Right atrium auricular region (tissue), 2 donors: Measurements from ENCODE around the gene LYRM1. TPM values are rescaled to one million over a fixed set of nuclear protein-coding genes. Genes with fewer than 3 reads are reported as not detected.
A peak's percentile ranks its signal among the peaks of the same experiment; 100 is the strongest.

Experiments
- DNase-seq: peaks from one replicate; pipeline ENCODE4 v3.0.0-alpha.2; 2019; ENCODE audit warnings: low spot score
- H3K27ac ChIP-seq, 2 donors: fragments of 200-600 bp; sonication (generic); 1 replicate in 1 of 2; 2 replicates in 1 of 2; pipeline ENCODE4 v1.5.1; 2016 to 2019
- H3K27me3 ChIP-seq, 2 donors: fragments of 200-600 bp; sonication (generic); one replicate each; pipeline versions ENCODE4 v1.5.1 to v1.6.0; 2017 to 2019
- H3K36me3 ChIP-seq: fragments of 200-600 bp; sonication (generic); one replicate; pipeline ENCODE4 v1.5.1; 2016
- H3K4me1 ChIP-seq, 2 donors: fragments of 200-600 bp; sonication (generic); one replicate each; pipeline versions ENCODE4 v1.5.1 to v1.6.0; 2017 to 2019
- H3K4me3 ChIP-seq, 2 donors: fragments of 200-600 bp; sonication (generic); 1 replicate in 1 of 2; 2 replicates in 1 of 2; pipeline ENCODE4 v1.5.1; 2017 to 2019; ENCODE audit warnings: mild to moderate bottlenecking in 1 of 2, moderate library complexity in 1 of 2
- H3K9me3 ChIP-seq, 2 donors: fragments of 200-600 bp; sonication (generic); one replicate each; pipeline ENCODE4 v1.5.1; 2019
- CTCF ChIP-seq, 2 donors: fragments of 200-600 bp; sonication (generic); IDR thresholded peaks; one replicate each; pipeline ENCODE4 v1.5.1; 2019; ENCODE audit warnings: antibody characterized with exemption in 2 of 2
- total RNA-seq, 2 donors: library from RNA; depleted of rRNA; stranded (reverse); fragments of >200 nt; gene quantifications; one replicate each; pipeline ENCODE4 v1.1.0, GENCODE V29; 2016

The LYRM1 gene
- total RNA-seq, 2 donors from 2014 or later = 54.2 to 58.7 TPM

GRCh38 chr16:20911361-20911760, 10.8 kb downstream of the LYRM1 start:
- no peaks in the 10 kb centered on the region for H3K36me3 ChIP-seq
- H3K27ac ChIP-seq = peak overlapping the region; percentile 58 to 84
- no peaks in the 10 kb centered on the region for H3K9me3 ChIP-seq
- H3K4me3 ChIP-seq = no peak overlapping the region
- no peaks in the 10 kb centered on the region for H3K27me3 ChIP-seq
- no peak for TF ChIP-seq CTCF (IDR thresholded peaks at IDR 0.05)
- no peak for DNase-seq
- H3K4me1 ChIP-seq = peaks cover 0 to 38% of the 10 kb centered on the region in 2 donors

- no peak overlapping the region for H3K27ac ChIP-seq
- no peaks in the 10 kb centered on the region for H3K27me3 ChIP-seq
- no peaks in the 10 kb centered on the region for H3K9me3 ChIP-seq
- no peak for TF ChIP-seq CTCF (IDR thresholded peaks at IDR 0.05)
- H3K4me1 ChIP-seq = peaks cover 0 to 28% of the 10 kb centered on the region in 2 donors
- H3K4me3 ChIP-seq = no peak overlapping the region
- DNase-seq = no peak
- H3K36me3 ChIP-seq = peaks cover 3% of the 10 kb centered on the region
Measured at GRCh38 chr16:20916289-20916688, 15.7 kb downstream of the LYRM1 start.

- no peak for DNase-seq
- Histone ChIP-seq H3K4me3 (no peak overlapping the region), H3K27ac (no peak overlapping the region), H3K36me3 (peaks cover 5% of the 10 kb centered on the region), H3K27me3 (no peaks in the 10 kb centered on the region), H3K4me1 (peaks cover 0 to 22% of the 10 kb centered on the region in 2 donors), H3K9me3 (no peaks in the 10 kb centered on the region)
- no peak for TF ChIP-seq CTCF (IDR thresholded peaks at IDR 0.05)
Measured at GRCh38 chr16:20916942-20917341, 16.4 kb downstream of the LYRM1 start.

- no peak overlapping the region for H3K4me3 ChIP-seq
- peak overlapping the region; percentile 40 to 62 for H3K27ac ChIP-seq
- no peak for TF ChIP-seq CTCF (IDR thresholded peaks at IDR 0.05)
- peaks cover 0 to 12% of the 10 kb centered on the region in 2 donors for H3K4me1 ChIP-seq
- DNase-seq = peak; percentile 87
- H3K9me3 ChIP-seq = no peaks in the 10 kb centered on the region
- peaks cover 13% of the 10 kb centered on the region for H3K36me3 ChIP-seq
- H3K27me3 ChIP-seq = no peaks in the 10 kb centered on the region
Measured at GRCh38 chr16:20918486-20919239, 18.1 kb downstream of the LYRM1 start.

- TF ChIP-seq CTCF (IDR thresholded peaks at IDR 0.05) = no peak
- no peaks in the 10 kb centered on the region for H3K9me3 ChIP-seq
- DNase-seq = no peak
- H3K27me3 ChIP-seq = no peaks in the 10 kb centered on the region
- peaks cover 0 to 12% of the 10 kb centered on the region in 2 donors for H3K4me1 ChIP-seq
- H3K4me3 ChIP-seq = no peak overlapping the region
- no peak overlapping the region for H3K27ac ChIP-seq
- peaks cover 17% of the 10 kb centered on the region for H3K36me3 ChIP-seq
Measured at GRCh38 chr16:20920091-20920490, 19.5 kb downstream of the LYRM1 start.

- peaks cover 0 to 12% of the 10 kb centered on the region in 2 donors for H3K4me1 ChIP-seq
- H3K36me3 ChIP-seq = peaks cover 17% of the 10 kb centered on the region
- no peak overlapping the region for H3K4me3 ChIP-seq
- H3K27me3 ChIP-seq = no peaks in the 10 kb centered on the region
- H3K27ac ChIP-seq = no peak overlapping the region
- no peak for DNase-seq
- no peak for TF ChIP-seq CTCF (IDR thresholded peaks at IDR 0.05)
- H3K9me3 ChIP-seq = no peaks in the 10 kb centered on the region
Measured at GRCh38 chr16:20920799-20921198, 20.2 kb downstream of the LYRM1 start.
